K562 treated with DMSO at 1 percent for 48 hours (cell line): ENCODE measurements around the gene NFE2L3. TPM values are rescaled to one million over a fixed set of nuclear protein-coding genes. Genes with fewer than 3 reads are reported as not detected.

Experiments used
- total RNA-seq: library from RNA; unstranded; fragments of 300-600 nt; gene quantifications from 2 replicates; pipeline ENCODE4 v1.2.3, GENCODE V29; 2022; ENCODE audit warnings: low replicate concordance; ENCODE audit errors: extremely low read depth

Gene NFE2L3, protein sequence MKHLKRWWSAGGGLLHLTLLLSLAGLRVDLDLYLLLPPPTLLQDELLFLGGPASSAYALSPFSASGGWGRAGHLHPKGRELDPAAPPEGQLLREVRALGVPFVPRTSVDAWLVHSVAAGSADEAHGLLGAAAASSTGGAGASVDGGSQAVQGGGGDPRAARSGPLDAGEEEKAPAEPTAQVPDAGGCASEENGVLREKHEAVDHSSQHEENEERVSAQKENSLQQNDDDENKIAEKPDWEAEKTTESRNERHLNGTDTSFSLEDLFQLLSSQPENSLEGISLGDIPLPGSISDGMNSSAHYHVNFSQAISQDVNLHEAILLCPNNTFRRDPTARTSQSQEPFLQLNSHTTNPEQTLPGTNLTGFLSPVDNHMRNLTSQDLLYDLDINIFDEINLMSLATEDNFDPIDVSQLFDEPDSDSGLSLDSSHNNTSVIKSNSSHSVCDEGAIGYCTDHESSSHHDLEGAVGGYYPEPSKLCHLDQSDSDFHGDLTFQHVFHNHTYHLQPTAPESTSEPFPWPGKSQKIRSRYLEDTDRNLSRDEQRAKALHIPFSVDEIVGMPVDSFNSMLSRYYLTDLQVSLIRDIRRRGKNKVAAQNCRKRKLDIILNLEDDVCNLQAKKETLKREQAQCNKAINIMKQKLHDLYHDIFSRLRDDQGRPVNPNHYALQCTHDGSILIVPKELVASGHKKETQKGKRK
- total RNA-seq = not detected in 2 replicates

DNA sequence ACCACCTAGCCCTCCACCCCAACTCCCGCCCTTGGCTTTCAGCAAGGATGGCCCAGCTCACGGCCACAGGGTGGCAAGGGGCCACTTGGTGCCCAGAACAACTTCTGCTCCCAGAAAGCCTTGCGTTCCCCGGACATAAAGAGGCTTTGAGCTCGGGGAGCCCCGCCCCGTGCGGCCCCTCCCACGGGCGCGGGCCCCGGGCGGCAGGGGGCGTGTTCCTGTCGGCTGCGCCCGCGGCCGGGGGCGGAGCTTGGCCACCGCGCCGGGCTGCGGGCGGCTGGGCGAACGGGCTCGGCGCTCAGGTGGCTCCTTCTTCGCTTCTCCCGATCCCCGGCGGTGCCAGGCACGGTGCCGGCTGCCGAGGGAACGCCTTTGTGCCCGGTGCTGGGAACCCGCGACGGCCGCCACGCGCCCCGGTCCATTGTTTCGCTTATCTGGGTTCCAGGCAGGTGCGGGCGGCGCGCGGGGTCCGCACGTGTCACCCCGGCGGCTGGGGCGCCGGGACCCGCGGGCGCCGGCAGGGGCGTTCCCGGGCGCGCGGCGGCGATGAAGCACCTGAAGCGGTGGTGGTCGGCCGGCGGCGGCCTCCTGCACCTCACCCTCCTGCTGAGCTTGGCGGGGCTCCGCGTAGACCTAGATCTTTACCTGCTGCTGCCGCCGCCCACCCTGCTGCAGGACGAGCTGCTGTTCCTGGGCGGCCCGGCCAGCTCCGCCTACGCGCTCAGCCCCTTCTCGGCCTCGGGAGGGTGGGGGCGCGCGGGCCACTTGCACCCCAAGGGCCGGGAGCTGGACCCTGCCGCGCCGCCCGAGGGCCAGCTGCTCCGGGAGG, at the start of gene NFE2L3:
NFE2L3 (plus strand) TSS at position 246 of the 829 bp plus-strand sequence; CDS start at position 547, 301 bp downstream.

DNA sequence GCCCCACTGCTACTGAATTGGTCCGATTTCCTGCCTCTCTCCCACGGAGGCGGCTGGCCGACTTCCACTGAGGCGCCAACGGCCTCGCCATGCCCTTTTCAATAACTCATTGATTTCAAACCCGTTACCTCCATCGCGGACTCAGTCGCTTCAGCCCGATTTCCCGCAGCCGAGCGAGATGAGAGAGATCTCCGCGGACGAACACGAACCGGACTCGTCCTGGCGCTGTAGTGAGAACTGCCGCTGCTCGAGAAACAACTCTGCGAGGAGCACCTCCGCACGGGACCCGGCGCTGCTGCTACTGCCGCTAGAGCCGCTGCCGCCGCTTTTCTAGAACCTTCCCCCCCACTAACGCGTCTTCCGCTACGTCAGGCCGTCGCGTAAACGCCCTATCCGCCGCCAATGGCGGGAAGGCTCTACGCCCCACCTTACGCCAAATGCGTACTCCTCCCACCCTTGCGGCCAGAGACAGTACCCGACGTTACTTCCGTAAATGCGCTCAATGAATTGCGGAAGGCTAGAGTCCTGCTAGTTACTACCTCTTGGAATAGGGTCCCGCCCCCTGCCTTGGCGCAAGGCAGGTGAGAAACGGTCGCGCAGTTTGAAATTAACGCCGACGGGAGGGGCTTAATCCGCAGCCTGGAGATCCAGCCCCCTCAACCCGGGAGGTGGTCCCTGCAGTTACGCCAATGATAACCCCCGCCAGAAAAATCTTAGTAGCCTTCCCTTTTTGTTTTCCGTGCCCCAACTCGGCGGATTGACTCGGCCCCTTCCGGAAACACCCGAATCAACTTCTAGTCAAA, 48.6 kb downstream of the NFE2L3 start, which contains the start of gene HNRNPA2B1:
HNRNPA2B1 (minus strand) TSS at position 303 of the 803 bp plus-strand sequence; CDS start at position 134, 169 bp downstream.

DNA sequence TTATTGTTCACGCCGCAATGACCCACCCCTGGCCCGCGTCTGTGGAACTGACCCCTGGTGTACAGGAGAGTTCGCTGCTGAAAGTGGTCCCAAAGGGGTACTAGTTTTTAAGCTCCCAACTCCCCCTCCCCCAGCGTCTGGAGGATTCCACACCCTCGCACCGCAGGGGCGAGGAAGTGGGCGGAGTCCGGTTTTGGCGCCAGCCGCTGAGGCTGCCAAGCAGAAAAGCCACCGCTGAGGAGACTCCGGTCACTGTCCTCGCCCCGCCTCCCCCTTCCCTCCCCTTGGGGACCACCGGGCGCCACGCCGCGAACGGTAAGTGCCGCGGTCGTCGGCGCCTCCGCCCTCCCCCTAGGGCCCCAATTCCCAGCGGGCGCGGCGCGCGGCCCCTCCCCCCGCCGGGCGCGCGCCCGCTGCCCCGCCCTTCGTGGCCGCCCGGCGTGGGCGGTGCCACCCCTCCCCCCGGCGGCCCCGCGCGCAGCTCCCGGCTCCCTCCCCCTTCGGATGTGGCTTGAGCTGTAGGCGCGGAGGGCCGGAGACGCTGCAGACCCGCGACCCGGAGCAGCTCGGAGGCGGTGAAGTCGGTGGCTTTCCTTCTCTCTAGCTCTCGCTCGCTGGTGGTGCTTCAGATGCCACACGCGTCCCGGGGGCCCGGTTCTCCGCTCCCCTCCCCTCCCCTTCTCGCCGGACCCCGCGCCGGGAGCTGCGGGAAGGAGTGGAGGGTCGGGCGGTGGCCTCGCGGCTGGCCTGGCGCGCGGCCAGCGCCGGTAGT, 49.4 kb downstream of the NFE2L3 start, which contains the start of gene CBX3:
CBX3 (plus strand) TSS at position 499 of the 772 bp plus-strand sequence. CDS start 1,254 bp downstream, outside the sequence.

Other genes starting within 250 kb of the NFE2L3 start
- 405 TPM in 1 of 2 replicates, not detected in the other for gene HNRNPA2B1, start 48.5 kb downstream of the NFE2L3 start, total RNA-seq
- gene CBX3, start 49.5 kb downstream of the NFE2L3 start, total RNA-seq = not detected in 2 replicates
- not detected in 2 replicates for gene SNX10, start 139.7 kb downstream of the NFE2L3 start, total RNA-seq